Erythroblast (primary cell): ENCODE data around the gene SPTLC3.
A peak's percentile ranks its signal among the peaks of the same experiment; 100 is the strongest.

Experiments
- DNase-seq, 2 experiments: peaks; one replicate each; lab custom pipeline; 2025; lab: John Stamatoyannopoulos, UW
- GATA1 ChIP-seq: IDR thresholded peaks from 2 replicates; pipeline ENCODE4 v1.6.1; 2011; ENCODE audit warnings: low read depth, mild to moderate bottlenecking, control low read depth, low read length, moderate library complexity
- POLR2A ChIP-seq: IDR thresholded peaks from 2 replicates; pipeline ENCODE4 v1.6.1; 2011; ENCODE audit warnings: mild to moderate bottlenecking, low read length

Gene SPTLC3

GRCh38 chr20:13008761-13009681, at the start of gene SPTLC3:
Gene SPTLC3, plus strand, starts transcription at chr20:13008972. Its CDS starts 296 bp downstream, at chr20:13009268.
- no peak for DNase-seq
- TF ChIP-seq POLR2A, result no peak
- no peak for TF ChIP-seq GATA1

GRCh38 chr20:12961725-12962124, 47.0 kb upstream of the SPTLC3 start:
- TF ChIP-seq POLR2A (no peak), GATA1 (no peak)
- DNase-seq, result no peak

- DNase-seq, result no peak
- TF ChIP-seq POLR2A (no peak), GATA1 (no peak)
Measured at GRCh38 chr20:12962895-12963294, 45.9 kb upstream of the SPTLC3 start.

- TF ChIP-seq GATA1 (no peak), POLR2A (no peak)
- DNase-seq, result no peak
Measured at GRCh38 chr20:12963416-12963815, 45.4 kb upstream of the SPTLC3 start.

- DNase-seq, result no peak
- TF ChIP-seq POLR2A, result no peak
- TF ChIP-seq GATA1, result no peak
Measured at GRCh38 chr20:12965212-12965869, 43.4 kb upstream of the SPTLC3 start.

- no peak for DNase-seq
- TF ChIP-seq GATA1 (no peak), POLR2A (no peak)
Measured at GRCh38 chr20:12965870-12966251, 42.9 kb upstream of the SPTLC3 start.

GRCh38 chr20:12966468-12967085, 42.2 kb upstream of the SPTLC3 start:
- no peak for TF ChIP-seq GATA1
- TF ChIP-seq POLR2A, result no peak
- no peak for DNase-seq

- no peak for DNase-seq
- no peak for TF ChIP-seq GATA1
- TF ChIP-seq POLR2A, result no peak
Measured at GRCh38 chr20:12967932-12968331, 40.8 kb upstream of the SPTLC3 start.

GRCh38 chr20:12968472-12968871, 40.3 kb upstream of the SPTLC3 start:
- TF ChIP-seq POLR2A (no peak), GATA1 (no peak)
- DNase-seq, result no peak

GRCh38 chr20:12969071-12969669, 39.6 kb upstream of the SPTLC3 start:
- TF ChIP-seq POLR2A (no peak), GATA1 (no peak)
- no peak for DNase-seq

- TF ChIP-seq GATA1, result no peak
- TF ChIP-seq POLR2A, result no peak
- DNase-seq, result peak in 1 of 2 experiments; percentile 7
Measured at GRCh38 chr20:12970372-12970821, 38.4 kb upstream of the SPTLC3 start.

GRCh38 chr20:12975833-12976608, 32.8 kb upstream of the SPTLC3 start:
- TF ChIP-seq POLR2A, result no peak
- no peak for TF ChIP-seq GATA1
- DNase-seq, result no peak

GRCh38 chr20:12976720-12977309, 32.0 kb upstream of the SPTLC3 start:
- no peak for DNase-seq

More at GRCh38 chr20:12976720-12977309, 32.0 kb upstream of the SPTLC3 start:
- TF ChIP-seq GATA1, result no peak
- no peak for TF ChIP-seq POLR2A
